ENCODE data around the gene TEX51. TPM values are rescaled to one million over a fixed set of nuclear protein-coding genes. Genes with fewer than 3 reads are reported as not detected.

Gene TEX51
- total RNA-seq, 2 experiments from 2014 or later: not detected

DNA sequence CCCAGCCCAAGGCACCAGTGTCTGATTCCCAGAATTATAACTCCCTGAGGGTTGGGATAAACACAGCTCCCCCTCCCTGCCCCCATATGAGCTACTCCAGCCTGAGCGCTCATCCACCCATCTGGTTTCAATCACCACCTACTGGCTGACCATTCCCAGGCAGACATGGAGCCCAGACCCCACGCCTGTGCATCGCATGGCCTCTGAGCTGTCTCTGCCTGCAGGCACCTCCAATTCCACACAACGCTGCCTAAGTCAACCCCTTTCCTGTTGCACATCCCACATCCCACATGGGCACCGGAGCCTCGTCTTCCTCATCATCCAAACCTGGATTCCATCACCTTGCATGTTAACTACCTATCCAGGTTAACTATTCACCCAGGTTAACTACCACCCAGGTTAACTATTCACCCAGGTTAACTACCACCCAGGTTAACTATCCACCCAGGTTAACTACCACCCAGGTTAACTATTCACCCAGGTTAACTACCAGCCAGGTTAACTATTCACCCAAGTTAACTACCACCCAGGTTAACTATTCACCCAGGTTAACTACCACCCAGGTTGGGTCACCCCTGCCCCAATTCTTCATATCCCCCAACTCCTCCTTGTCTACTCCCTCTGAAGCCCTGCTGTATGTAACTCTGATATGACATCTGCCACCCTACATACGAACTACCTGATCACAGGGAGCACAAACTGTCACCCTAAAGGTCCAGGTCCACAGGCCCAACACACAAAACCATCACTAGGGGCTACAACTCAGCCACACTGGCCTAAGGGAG, 47.8 kb downstream of the TEX51 start:
- Histone ChIP-seq H3K79me2 (ENCODE audit: insufficient read depth, low read depth, low read length) (no peaks in the 10 kb centered on the region), H3K4me2 (ENCODE audit: low read length) (no peak overlapping the region), H3K4me3 (ENCODE audit: low read depth, low read length, poor library complexity, severe bottlenecking) (no peak overlapping the region), H4K20me1 (ENCODE audit: insufficient read depth, low read length) (no peaks in the 10 kb centered on the region), H2AFZ (ENCODE audit: low read length) (no peak overlapping the region), H3K9me2 (ENCODE audit: insufficient read depth, low read length) (no peaks in the 10 kb centered on the region), H3K36me3 (ENCODE audit: insufficient read depth, low read length) (no peaks in the 10 kb centered on the region), H3K4me1 (ENCODE audit: insufficient read depth, low read length, poor library complexity, severe bottlenecking) (no peaks in the 10 kb centered on the region), H3K9me3 (ENCODE audit: low read length) (0 out of 2 replicates have a peak, but pooled peaks cover 5% of the 10 kb centered on the region), H3K27ac (ENCODE audit: low read depth, low read length, poor library complexity, severe bottlenecking) (no peak overlapping the region)
- CTCF ChIA-PET (ENCODE audit: unreplicated experiment): no interaction called here
- intact Hi-C loops (cut with micrococcal nuclease; ENCODE audit: unreplicated experiment): no loop called here
- TF ChIP-seq EZH2phosphoT487 (IDR thresholded peaks at IDR 0.05; ENCODE audit: borderline replicate concordance, low read depth, low read length): no peak
- TF ChIP-seq, protein P1, sequence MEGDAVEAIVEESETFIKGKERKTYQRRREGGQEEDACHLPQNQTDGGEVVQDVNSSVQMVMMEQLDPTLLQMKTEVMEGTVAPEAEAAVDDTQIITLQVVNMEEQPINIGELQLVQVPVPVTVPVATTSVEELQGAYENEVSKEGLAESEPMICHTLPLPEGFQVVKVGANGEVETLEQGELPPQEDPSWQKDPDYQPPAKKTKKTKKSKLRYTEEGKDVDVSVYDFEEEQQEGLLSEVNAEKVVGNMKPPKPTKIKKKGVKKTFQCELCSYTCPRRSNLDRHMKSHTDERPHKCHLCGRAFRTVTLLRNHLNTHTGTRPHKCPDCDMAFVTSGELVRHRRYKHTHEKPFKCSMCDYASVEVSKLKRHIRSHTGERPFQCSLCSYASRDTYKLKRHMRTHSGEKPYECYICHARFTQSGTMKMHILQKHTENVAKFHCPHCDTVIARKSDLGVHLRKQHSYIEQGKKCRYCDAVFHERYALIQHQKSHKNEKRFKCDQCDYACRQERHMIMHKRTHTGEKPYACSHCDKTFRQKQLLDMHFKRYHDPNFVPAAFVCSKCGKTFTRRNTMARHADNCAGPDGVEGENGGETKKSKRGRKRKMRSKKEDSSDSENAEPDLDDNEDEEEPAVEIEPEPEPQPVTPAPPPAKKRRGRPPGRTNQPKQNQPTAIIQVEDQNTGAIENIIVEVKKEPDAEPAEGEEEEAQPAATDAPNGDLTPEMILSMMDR (conservative IDR thresholded peaks at IDR 0.05; ENCODE audit: low read length): no peak
- DNase-seq (ENCODE audit: low spot score): no peak
- no TSS peak for BruUV-seq (replicated peaks)
- POLR2A ChIA-PET: no interaction called here

DNA sequence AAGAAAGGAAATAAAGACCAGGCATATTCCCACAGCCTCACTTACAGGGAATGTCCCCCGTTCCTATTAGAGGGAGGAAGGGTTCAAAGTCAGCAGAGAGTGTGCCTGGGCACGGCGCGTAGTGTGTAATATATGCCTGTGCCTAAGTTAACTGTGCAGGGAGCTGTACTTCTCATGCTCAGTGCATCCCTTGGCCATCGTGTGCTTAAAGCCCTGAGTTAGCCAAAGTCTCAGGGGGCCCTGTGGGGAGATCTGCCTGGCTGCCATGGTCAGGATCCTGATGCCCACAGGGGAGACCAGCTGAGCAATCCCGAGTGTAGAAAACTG, 48.4 kb downstream of the TEX51 start:
- no peaks in the 10 kb centered on the region for H4K20me1 ChIP-seq (ENCODE audit: insufficient read depth, low read length)
- H3K4me1 ChIP-seq (ENCODE audit: insufficient read depth, low read length, poor library complexity, severe bottlenecking): no peaks in the 10 kb centered on the region
- no peaks in the 10 kb centered on the region for H3K79me2 ChIP-seq (ENCODE audit: insufficient read depth, low read depth, low read length)
- no peak overlapping the region for H2AFZ ChIP-seq (ENCODE audit: low read length)
- no peaks in the 10 kb centered on the region for H3K36me3 ChIP-seq (ENCODE audit: insufficient read depth, low read length)
- no peak for DNase-seq (ENCODE audit: low spot score)
- TF ChIP-seq, protein P1 (conservative IDR thresholded peaks at IDR 0.05; ENCODE audit: low read length): no peak
- TF ChIP-seq EZH2phosphoT487 (IDR thresholded peaks at IDR 0.05; ENCODE audit: borderline replicate concordance, low read depth, low read length): no peak
- H3K27ac ChIP-seq (ENCODE audit: low read depth, low read length, poor library complexity, severe bottlenecking): no peak overlapping the region
- intact Hi-C loops (cut with micrococcal nuclease; ENCODE audit: unreplicated experiment): no loop called here
- H3K9me3 ChIP-seq (ENCODE audit: low read length): 0 out of 2 replicates have a peak, but pooled peaks cover 5% of the 10 kb centered on the region
- no peak overlapping the region for H3K4me3 ChIP-seq (ENCODE audit: low read depth, low read length, poor library complexity, severe bottlenecking)
- ChIA-PET POLR2A (no interaction called here), CTCF (ENCODE audit: unreplicated experiment) (no interaction called here)
- H3K9me2 ChIP-seq (ENCODE audit: insufficient read depth, low read length): no peaks in the 10 kb centered on the region
- H3K4me2 ChIP-seq (ENCODE audit: low read length): no peak overlapping the region
- BruUV-seq (replicated peaks): no TSS peak

DNA sequence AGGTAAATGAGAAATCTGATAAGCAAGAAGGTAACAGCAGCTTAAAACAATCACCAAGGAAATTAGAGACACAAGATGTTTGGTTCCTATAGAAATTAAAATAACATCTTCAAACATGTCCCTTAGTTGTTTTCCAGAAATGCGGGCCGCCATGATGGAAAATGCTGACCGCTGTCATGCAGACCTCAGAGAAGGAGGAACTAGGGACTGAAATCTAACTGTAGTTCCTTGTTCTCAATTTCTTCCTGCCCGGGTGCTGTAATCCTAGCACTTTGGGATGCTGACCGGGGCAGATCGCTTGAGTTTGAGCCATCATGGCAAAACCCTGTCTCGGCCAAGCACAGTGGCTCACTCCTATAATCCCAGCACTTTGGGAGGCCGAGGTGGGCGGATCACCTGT, 51.1 kb downstream of the TEX51 start:
- Histone ChIP-seq H3K4me1 (ENCODE audit: insufficient read depth, low read length, poor library complexity, severe bottlenecking) (no peaks in the 10 kb centered on the region), H2AFZ (ENCODE audit: low read length) (no peak overlapping the region), H3K79me2 (ENCODE audit: insufficient read depth, low read depth, low read length) (no peaks in the 10 kb centered on the region), H3K27ac (ENCODE audit: low read depth, low read length, poor library complexity, severe bottlenecking) (no peak overlapping the region), H3K9me2 (ENCODE audit: insufficient read depth, low read length) (no peaks in the 10 kb centered on the region), H3K4me3 (ENCODE audit: low read depth, low read length, poor library complexity, severe bottlenecking) (no peak overlapping the region), H3K36me3 (ENCODE audit: insufficient read depth, low read length) (no peaks in the 10 kb centered on the region), H4K20me1 (ENCODE audit: insufficient read depth, low read length) (no peaks in the 10 kb centered on the region), H3K9me3 (ENCODE audit: low read length) (no peaks in the 10 kb centered on the region), H3K4me2 (ENCODE audit: low read length) (no peak overlapping the region)
- intact Hi-C loops (cut with micrococcal nuclease; ENCODE audit: unreplicated experiment): no loop called here
- BruUV-seq (replicated peaks): no TSS peak
- ChIA-PET POLR2A (no interaction called here), CTCF (ENCODE audit: unreplicated experiment) (no interaction called here)
- TF ChIP-seq, protein P1 (conservative IDR thresholded peaks at IDR 0.05; ENCODE audit: low read length): no peak
- no peak for TF ChIP-seq EZH2phosphoT487 (IDR thresholded peaks at IDR 0.05; ENCODE audit: borderline replicate concordance, low read depth, low read length)
- no peak for DNase-seq (ENCODE audit: low spot score)

All from OCI-LY7 (cell line).